Esophagus muscularis mucosa (tissue), 4 donors: ENCODE results near the gene TRERF1. TPM values are rescaled to one million over a fixed set of nuclear protein-coding genes. Genes with fewer than 3 reads are reported as not detected.

Experiments used
- DNase-seq: peaks from one replicate; pipeline ENCODE4 v3.0.0-alpha.2; 2017; ENCODE audit errors: extremely low spot score
- H3K27ac ChIP-seq, 4 donors: fragments of 200-600 bp; sonication (generic); replicated peaks in 1 of 4; 1 replicate in 3 of 4; 2 replicates in 1 of 4; pipeline ENCODE4 v1.5.1; 2016 to 2019; ENCODE audit warnings: mild to moderate bottlenecking in 1 of 4
- H3K27me3 ChIP-seq, 4 donors: fragments of 200-600 bp; sonication (generic); one replicate each; pipeline versions ENCODE4 v1.5.1 to v1.6.0; 2016 to 2019
- H3K36me3 ChIP-seq, 4 donors: fragments of 200-600 bp; sonication (generic); one replicate each; pipeline ENCODE4 v1.5.1; 2016 to 2019
- H3K4me1 ChIP-seq, 4 donors: fragments of 200-600 bp; sonication (generic); one replicate each; pipeline ENCODE4 v1.5.1; 2016 to 2019
- H3K4me3 ChIP-seq, 4 donors: fragments of 200-600 bp; sonication (generic); 1 replicate in 2 of 4; 2 replicates in 2 of 4; pipeline ENCODE4 v1.5.1; 2016 to 2019; ENCODE audit warnings: mild to moderate bottlenecking in 4 of 4, moderate library complexity in 1 of 4
- H3K9me3 ChIP-seq, 4 donors: fragments of 200-600 bp; sonication (generic); 1 replicate in 3 of 4; 2 replicates in 1 of 4; pipeline ENCODE4 v1.5.1; 2016 to 2019
- CTCF ChIP-seq, 3 experiments: fragments of 200-600 bp in 2 of 3; fragments of 450-650 bp in 1 of 3; sonication (generic) in 2 of 3; IDR thresholded peaks; one replicate each; pipeline ENCODE4 v1.5.1; 2017 to 2019; ENCODE audit warnings: antibody characterized with exemption in 3 of 3, mild to moderate bottlenecking in 2 of 3, moderate library complexity in 1 of 3
- EP300 ChIP-seq: sonication (generic); formaldehyde crosslinking; IDR thresholded peaks from one replicate; pipeline ENCODE4 v1.6.1; 2017; ENCODE audit warnings: antibody characterized with exemption
- POLR2A ChIP-seq: fragments of 450-650 bp; IDR thresholded peaks from one replicate; pipeline ENCODE4 v1.6.1; 2017; ENCODE audit warnings: antibody characterized with exemption, moderate library complexity, mild to moderate bottlenecking, low read depth
- POLR2AphosphoS5 ChIP-seq, 2 donors: sonication (generic); formaldehyde crosslinking; IDR thresholded peaks; one replicate each; pipeline ENCODE4 v1.6.1; 2017; ENCODE audit warnings: antibody characterized with exemption in 2 of 2
- WGBS: methylation state at CpG from one replicate; pipeline ENCODE4 v1.1.5; 2018; 5-methylcytosine and 5-hydroxymethylcytosine counted together
- intact Hi-C: fragments of 100-400 bp; cut with DNase I; formaldehyde crosslinking; loops from one replicate; pipeline ENCODE4 v1.15.1; 2023
- total RNA-seq, 4 donors: library from RNA; depleted of rRNA; stranded (reverse); fragments of >200 nt; gene quantifications; one replicate each; pipeline versions ENCODE4 v1.1.0 to v1.2.1, GENCODE V29; 2016

The TRERF1 gene
- total RNA-seq, 4 donors from 2014 or later, result 4.6 to 8.6 (median 6.4) TPM

GRCh38 chr6:42337985-42338743 lies 113.6 kb downstream of the TRERF1 start:
- TF ChIP-seq EP300 (no peak), POLR2A (no peak), POLR2AphosphoS5 (IDR thresholded peaks at IDR 0.05) (no peak), CTCF (IDR thresholded peaks at IDR 0.05) (no peak)
- H3K4me1 ChIP-seq, result peaks cover 0 to 6% (median 3%) of the 10 kb centered on the region in 4 donors
- DNase-seq, result no peak
- no peaks in the 10 kb centered on the region for H3K9me3 ChIP-seq
- WGBS, result 85% methylated on average over 11 of the region's 11 CpGs
- no peak overlapping the region for H3K27ac ChIP-seq
- no peaks in the 10 kb centered on the region for H3K36me3 ChIP-seq
- H3K4me3 ChIP-seq, result no peak overlapping the region
- H3K27me3 ChIP-seq, result no peaks in the 10 kb centered on the region
- intact Hi-C loops, result no loop called here

GRCh38 chr6:42336431-42336830 lies 115.3 kb downstream of the TRERF1 start:
- DNase-seq, result no peak
- Histone ChIP-seq H3K36me3 (no peaks in the 10 kb centered on the region), H3K27ac (no peak overlapping the region), H3K4me1 (peaks cover 0 to 6% (median 3%) of the 10 kb centered on the region in 4 donors), H3K27me3 (no peaks in the 10 kb centered on the region), H3K4me3 (no peak overlapping the region), H3K9me3 (no peaks in the 10 kb centered on the region)
- intact Hi-C loops, result no loop called here
- no peak for TF ChIP-seq POLR2A
- no peak for TF ChIP-seq EP300
- no peak for TF ChIP-seq POLR2AphosphoS5 (IDR thresholded peaks at IDR 0.05)
- TF ChIP-seq CTCF (IDR thresholded peaks at IDR 0.05), result no peak
- 96% methylated on average over 5 of the region's 5 CpGs for WGBS

GRCh38 chr6:42335896-42336295 lies 115.8 kb downstream of the TRERF1 start:
- DNase-seq, result no peak
- intact Hi-C loops, result no loop called here

GRCh38 chr6:42334870-42335269 lies 116.9 kb downstream of the TRERF1 start:
- 86% methylated on average over 2 of the region's 2 CpGs for WGBS
- no peaks in the 10 kb centered on the region for H3K27me3 ChIP-seq
- H3K36me3 ChIP-seq, result no peaks in the 10 kb centered on the region
- DNase-seq, result no peak
- H3K4me3 ChIP-seq, result no peak overlapping the region
- TF ChIP-seq POLR2A, result no peak
- no peak for TF ChIP-seq EP300
- intact Hi-C loops, result no loop called here
- no peaks in the 10 kb centered on the region for H3K9me3 ChIP-seq
- no peak overlapping the region for H3K27ac ChIP-seq
- peaks cover 0 to 6% (median 3%) of the 10 kb centered on the region in 4 donors for H3K4me1 ChIP-seq

More at GRCh38 chr6:42335896-42336295, 115.8 kb downstream of the TRERF1 start:
- H3K4me1 ChIP-seq, result peaks cover 0 to 6% (median 3%) of the 10 kb centered on the region in 4 donors
- TF ChIP-seq POLR2AphosphoS5 (IDR thresholded peaks at IDR 0.05) (no peak), EP300 (no peak), POLR2A (no peak), CTCF (IDR thresholded peaks at IDR 0.05) (no peak)
- H3K27me3 ChIP-seq, result no peaks in the 10 kb centered on the region
- no peaks in the 10 kb centered on the region for H3K9me3 ChIP-seq
- H3K36me3 ChIP-seq, result no peaks in the 10 kb centered on the region
- WGBS, result 87% methylated on average over 5 of the region's 5 CpGs
- no peak overlapping the region for H3K4me3 ChIP-seq
- H3K27ac ChIP-seq, result no peak overlapping the region

GRCh38 chr6:42333612-42334011 lies 118.1 kb downstream of the TRERF1 start:
- Histone ChIP-seq H3K9me3 (no peaks in the 10 kb centered on the region), H3K27me3 (no peaks in the 10 kb centered on the region), H3K4me1 (peaks cover 0 to 3% (median under 1%) of the 10 kb centered on the region in 4 donors), H3K36me3 (no peaks in the 10 kb centered on the region), H3K27ac (no peak overlapping the region), H3K4me3 (no peak overlapping the region)
- no peak for TF ChIP-seq CTCF (IDR thresholded peaks at IDR 0.05)
- no peak for TF ChIP-seq POLR2AphosphoS5 (IDR thresholded peaks at IDR 0.05)
- no peak for TF ChIP-seq EP300
- no peak for TF ChIP-seq POLR2A
- intact Hi-C loops, result no loop called here
- 84% methylated on average over 6 of the region's 6 CpGs for WGBS
- DNase-seq, result no peak
